GM19468 (cell line): Measurements from ENCODE around the gene TRAPPC10.

Source experiments
- ATAC-seq: cut with Tn5 transposase; IDR thresholded peaks from one replicate; pipeline ENCODE4 v1.9.1; 2021; ENCODE audit warnings: mild to moderate bottlenecking, moderate library complexity, moderate number of reproducible peaks; ENCODE audit not compliant: unreplicated experiment; ENCODE audit errors: extremely low read depth

TRAPPC10 gene

GRCh38 chr21:44024887-44025353 is 12.8 kb downstream of the TRAPPC10 start:
- ATAC-seq, result no peak

- ATAC-seq, result no peak
These were observed 15.6 kb downstream of the TRAPPC10 start for GRCh38 chr21:44027607-44028286.

GRCh38 chr21:44028287-44028659 is 16.2 kb downstream of the TRAPPC10 start:
- ATAC-seq, result no peak

- ATAC-seq, result no peak
These were observed 17.5 kb downstream of the TRAPPC10 start for GRCh38 chr21:44029460-44030087.

GRCh38 chr21:44035244-44035643 is 23.1 kb downstream of the TRAPPC10 start:
- no peak for ATAC-seq

GRCh38 chr21:44038063-44038462 is 26.0 kb downstream of the TRAPPC10 start:
- no peak for ATAC-seq

GRCh38 chr21:44039828-44040227 is 27.7 kb downstream of the TRAPPC10 start:
- no peak for ATAC-seq

GRCh38 chr21:44043613-44044012 is 31.5 kb downstream of the TRAPPC10 start:
- ATAC-seq, result no peak

GRCh38 chr21:44046734-44047133 is 34.6 kb downstream of the TRAPPC10 start:
- ATAC-seq, result no peak

GRCh38 chr21:44047996-44048560 is 36.0 kb downstream of the TRAPPC10 start:
- no peak for ATAC-seq

GRCh38 chr21:44049182-44049581 is 37.1 kb downstream of the TRAPPC10 start:
- ATAC-seq, result no peak

- ATAC-seq, result no peak
These were observed 37.5 kb downstream of the TRAPPC10 start for GRCh38 chr21:44049606-44050005.

- no peak for ATAC-seq
These were observed 38.2 kb downstream of the TRAPPC10 start for GRCh38 chr21:44050276-44050675.

GRCh38 chr21:44051462-44051941 is 39.4 kb downstream of the TRAPPC10 start:
- ATAC-seq, result no peak

- ATAC-seq, result no peak
These were observed 40.1 kb downstream of the TRAPPC10 start for GRCh38 chr21:44052071-44052829.

GRCh38 chr21:44052830-44053226 is 40.7 kb downstream of the TRAPPC10 start:
- no peak for ATAC-seq

GRCh38 chr21:44053567-44053966 is 41.5 kb downstream of the TRAPPC10 start:
- no peak for ATAC-seq

GRCh38 chr21:44054710-44055109 is 42.6 kb downstream of the TRAPPC10 start:
- no peak for ATAC-seq

- ATAC-seq, result no peak
These were observed 44.9 kb downstream of the TRAPPC10 start for GRCh38 chr21:44057055-44057454.

- no peak for ATAC-seq
These were observed 46.0 kb downstream of the TRAPPC10 start for GRCh38 chr21:44057960-44058651.
